Neural progenitor cell (in vitro differentiated cells): ENCODE measurements around the gene ARID3A.

ENCODE experiments used
- CTCF ChIP-seq: fragments of 200-600 bp; sonication (generic); IDR thresholded peaks from 2 replicates; pipeline ENCODE4 v1.5.1; 2017; ENCODE audit warnings: antibody characterized with exemption, mild to moderate bottlenecking
- EZH2 ChIP-seq: fragments of 200-600 bp; sonication (generic); IDR thresholded peaks from 2 replicates; pipeline ENCODE4 v1.6.1; 2017; ENCODE audit warnings: antibody characterized with exemption, mild to moderate bottlenecking, moderate library complexity

- TF ChIP-seq CTCF (no peak), EZH2 (no peak)
Measured at GRCh38 chr19:887599-887998, 38.2 kb upstream of the ARID3A start.
